Left ventricle myocardium inferior (tissue), 1 donor: Measurements from ENCODE around the gene SYT14. TPM values are rescaled to one million over a fixed set of nuclear protein-coding genes. Genes with fewer than 3 reads are reported as not detected.

Experiments
- DNase-seq: peaks from one replicate; pipeline ENCODE4 v3.0.0-alpha.2; 2020
- H3K27ac ChIP-seq: fragments of 200-600 bp; replicated peaks from 2 replicates; pipeline ENCODE4 v1.8.0; 2021
- H3K27me3 ChIP-seq: fragments of 200-600 bp; 2 replicates; pipeline ENCODE4 v1.8.0; 2021; ENCODE audit warnings: low read depth
- H3K36me3 ChIP-seq: fragments of 200-600 bp; 2 replicates; pipeline ENCODE4 v1.8.0; 2021
- H3K4me1 ChIP-seq: fragments of 200-600 bp; 2 replicates; pipeline ENCODE4 v1.8.0; 2021
- H3K4me3 ChIP-seq: fragments of 200-600 bp; 2 replicates; pipeline ENCODE4 v1.8.0; 2021; ENCODE audit warnings: mild to moderate bottlenecking, moderate library complexity
- H3K9me3 ChIP-seq: fragments of 200-600 bp; replicated peaks from 2 replicates; pipeline ENCODE4 v1.8.0; 2021
- CTCF ChIP-seq: fragments of 200-600 bp; IDR thresholded peaks from 2 replicates; pipeline ENCODE4 v1.8.0; 2021; ENCODE audit warnings: antibody characterized with exemption, mild to moderate bottlenecking, borderline replicate concordance
- intact Hi-C: fragments of 100-400 bp; cut with micrococcal nuclease; formaldehyde crosslinking; loops from one replicate; pipeline ENCODE4 v1.11.0; 2022
- total RNA-seq: library from RNA; stranded (reverse); fragmentation: NEBNext Ultra II Directional; extraction: Animal tissue kit (Norgen Biotek cat#: 25700); gene quantifications from one replicate; pipeline ENCODE4 v1.2.1, GENCODE V29; 2021
- donor health status: DM: no; HTN: yes; CAD: no; lungs with severe emphysema.

SYT14 gene
- total RNA-seq, 1 donor from 2014 or later = not detected

DNA sequence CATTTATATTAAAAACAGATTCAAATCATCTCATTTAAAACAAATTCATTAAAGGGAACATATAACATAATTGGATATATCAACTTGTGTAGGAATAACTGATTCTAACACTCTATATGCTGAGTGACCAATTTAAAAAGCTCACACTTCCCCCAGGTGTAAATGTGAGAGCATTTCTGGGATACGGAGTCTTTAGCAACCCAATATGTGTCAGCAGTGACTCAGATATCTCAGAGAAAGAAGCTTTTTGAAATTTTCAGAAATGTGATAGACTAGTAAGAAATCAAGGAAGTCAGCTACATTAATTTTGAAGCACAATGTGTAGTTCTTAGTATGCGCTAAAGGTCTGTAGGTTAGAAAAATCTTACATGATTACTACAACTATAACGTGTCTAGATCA lies 206.7 kb downstream of the SYT14 start:
- H3K27me3 ChIP-seq = peaks cover 17% of the 10 kb centered on the region
- H3K9me3 ChIP-seq = peaks cover 7% of the 10 kb centered on the region
- intact Hi-C loops = no loop called here
- H3K36me3 ChIP-seq = no peaks in the 10 kb centered on the region
- H3K4me1 ChIP-seq = no peaks in the 10 kb centered on the region
- H3K27ac ChIP-seq = no peak overlapping the region
- no peak for DNase-seq
- H3K4me3 ChIP-seq = no peak overlapping the region
- TF ChIP-seq CTCF = no peak

DNA sequence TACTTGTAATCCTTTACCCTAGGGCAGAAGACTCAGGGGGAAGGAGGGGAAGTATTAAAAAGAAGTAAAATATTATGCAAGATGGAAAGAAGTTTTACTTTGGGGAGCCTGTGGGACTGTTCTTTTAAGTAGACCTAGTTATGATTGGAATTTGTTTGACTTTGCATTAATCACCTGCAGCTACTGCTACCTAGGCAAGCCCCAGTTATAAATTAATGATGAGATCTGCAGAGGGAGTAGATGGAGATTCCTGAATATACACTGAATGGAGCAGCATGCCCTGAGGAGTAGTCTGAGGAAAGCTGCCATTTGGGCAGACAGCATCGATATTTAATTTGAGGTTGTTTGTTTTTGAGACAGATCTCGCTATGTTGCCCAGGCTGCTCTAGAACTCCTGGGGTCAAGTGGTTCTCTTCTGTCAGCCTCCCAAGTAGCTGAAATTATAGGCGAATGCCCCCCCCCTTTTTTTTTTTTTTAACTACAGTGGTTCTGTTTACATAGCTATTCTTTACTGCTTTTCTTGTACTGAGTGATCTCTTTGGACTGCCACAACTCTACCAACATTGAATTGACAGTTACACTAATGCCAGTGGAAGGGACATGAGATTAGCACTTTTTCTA lies 213.1 kb downstream of the SYT14 start:
- Histone ChIP-seq H3K4me3 (no peak overlapping the region), H3K27me3 (no peaks in the 10 kb centered on the region), H3K27ac (no peak overlapping the region), H3K9me3 (no peaks in the 10 kb centered on the region), H3K4me1 (no peaks in the 10 kb centered on the region), H3K36me3 (no peaks in the 10 kb centered on the region)
- no peak for DNase-seq
- intact Hi-C loops = no loop called here
- TF ChIP-seq CTCF = no peak

GRCh38 chr1:210159211-210159610 lies 221.2 kb downstream of the SYT14 start:
- Histone ChIP-seq H3K36me3 (no peaks in the 10 kb centered on the region), H3K9me3 (no peaks in the 10 kb centered on the region), H3K4me3 (no peak overlapping the region), H3K27ac (no peak overlapping the region), H3K4me1 (no peaks in the 10 kb centered on the region), H3K27me3 (no peaks in the 10 kb centered on the region)
- DNase-seq = no peak
- no peak for TF ChIP-seq CTCF
- intact Hi-C loops = no loop called here

DNA sequence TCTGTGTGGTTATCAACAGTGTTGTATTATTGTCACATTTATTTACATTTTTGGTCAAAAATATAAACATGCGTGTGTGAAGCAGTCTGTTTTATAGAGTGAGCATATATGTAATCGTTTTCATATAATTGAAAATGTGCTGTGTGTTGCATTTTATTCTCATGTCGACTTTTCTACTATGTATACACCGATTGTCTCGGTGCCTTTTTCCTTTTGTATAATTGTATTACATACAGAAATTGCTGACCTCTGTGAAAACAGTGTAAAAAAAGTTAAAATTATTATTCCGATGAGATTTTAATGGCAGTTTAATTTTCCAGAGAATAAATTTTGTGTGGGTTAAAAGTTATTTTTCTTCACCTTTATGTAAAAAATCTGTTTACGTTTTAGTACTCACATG lies 232.2 kb downstream of the SYT14 start:
- H3K4me1 ChIP-seq = no peaks in the 10 kb centered on the region
- H3K9me3 ChIP-seq = no peaks in the 10 kb centered on the region
- no peaks in the 10 kb centered on the region for H3K36me3 ChIP-seq
- no peak for DNase-seq
- TF ChIP-seq CTCF = no peak
- intact Hi-C loops = no loop called here
- no peak overlapping the region for H3K27ac ChIP-seq
- H3K27me3 ChIP-seq = peaks cover 8% of the 10 kb centered on the region
- H3K4me3 ChIP-seq = no peak overlapping the region

DNA sequence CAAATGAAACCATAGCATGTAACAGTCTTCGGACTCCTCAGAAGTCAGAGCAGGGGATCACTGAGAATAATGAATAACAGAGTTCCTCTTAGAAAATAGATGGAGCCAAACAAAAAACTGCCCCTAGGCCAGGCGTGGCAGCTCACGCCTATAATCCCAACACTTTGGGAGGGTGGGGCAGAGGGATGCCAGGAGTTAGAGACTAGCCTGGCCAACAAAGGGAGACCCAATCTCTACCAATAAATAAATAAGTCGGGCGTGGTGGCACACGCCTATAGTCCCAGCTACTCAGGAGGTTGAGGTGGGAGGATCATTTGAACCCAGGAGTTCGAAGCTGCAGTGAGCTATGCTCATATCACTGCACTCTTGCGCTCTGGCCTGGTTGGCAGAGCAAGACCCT lies 236.1 kb downstream of the SYT14 start:
- intact Hi-C loops = no loop called here
- Histone ChIP-seq H3K9me3 (no peaks in the 10 kb centered on the region), H3K27me3 (peaks cover 8% of the 10 kb centered on the region), H3K4me1 (no peaks in the 10 kb centered on the region), H3K36me3 (no peaks in the 10 kb centered on the region), H3K27ac (no peak overlapping the region), H3K4me3 (no peak overlapping the region)
- TF ChIP-seq CTCF = no peak
- DNase-seq = no peak
